GM19193 (cell line): ENCODE results near the gene GEMIN4.

ENCODE experiments used
- POLR2A ChIP-seq: IDR thresholded peaks from 4 replicates; pipeline ENCODE4 v1.6.1; 2011; ENCODE audit not compliant: insufficient read depth, insufficient read length; ENCODE audit errors: extremely low read depth

GEMIN4 gene

DNA sequence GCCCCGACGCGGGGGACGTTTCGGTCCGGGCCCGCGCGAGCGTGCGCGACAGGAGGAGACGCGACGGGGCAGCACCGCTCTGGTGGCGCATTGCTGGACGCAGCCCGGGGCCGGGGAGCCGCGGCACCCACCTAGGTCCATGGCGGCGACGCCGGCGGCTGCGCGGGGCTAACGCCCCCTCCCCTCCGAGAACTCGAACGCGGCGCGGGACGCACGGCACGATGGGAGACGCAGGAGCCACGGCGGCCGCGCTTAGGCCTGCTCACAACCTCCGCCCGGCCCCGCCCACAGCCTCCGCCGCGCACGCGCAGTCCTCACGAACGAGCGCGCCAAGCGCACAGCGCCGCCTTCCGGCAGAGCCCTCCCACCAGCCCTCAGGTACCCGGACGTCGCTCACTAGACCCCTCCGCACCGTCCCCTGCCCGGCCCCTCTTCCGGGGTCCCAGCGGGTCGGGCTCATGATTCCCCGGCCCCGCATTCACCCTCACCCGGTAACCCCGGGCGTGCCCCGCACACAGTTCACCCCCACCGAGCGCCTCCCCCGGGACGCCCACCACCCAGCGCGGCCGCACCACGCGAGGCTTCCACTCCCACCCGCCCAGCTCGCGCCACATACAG lies at the start of gene GEMIN4:
Gene GEMIN4 (minus strand): TSS at position 263 of the 618 bp plus-strand sequence. CDS start 122 bp downstream, at position 141.
- peak; percentile 75 for TF ChIP-seq POLR2A

DNA sequence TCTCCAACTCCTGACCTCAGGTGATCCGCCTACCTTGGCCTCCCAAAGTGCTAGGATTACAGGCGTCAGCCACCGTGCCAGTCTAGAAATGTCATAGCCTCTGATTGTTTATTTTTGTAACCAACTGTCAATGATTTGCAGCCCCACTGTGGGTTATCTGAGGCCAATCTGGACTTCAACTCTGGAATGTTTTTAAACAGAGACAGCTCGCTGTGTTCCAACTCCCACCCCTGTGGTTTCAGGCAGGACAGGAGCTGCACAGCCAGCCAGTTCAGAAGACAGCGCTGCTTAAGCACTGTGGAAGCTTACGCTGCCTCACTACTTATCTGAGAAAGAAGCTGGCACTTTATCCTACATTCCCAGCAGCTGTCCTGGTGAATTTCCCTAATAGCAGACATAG lies 49.6 kb upstream of the GEMIN4 start:
- no peak for TF ChIP-seq POLR2A

DNA sequence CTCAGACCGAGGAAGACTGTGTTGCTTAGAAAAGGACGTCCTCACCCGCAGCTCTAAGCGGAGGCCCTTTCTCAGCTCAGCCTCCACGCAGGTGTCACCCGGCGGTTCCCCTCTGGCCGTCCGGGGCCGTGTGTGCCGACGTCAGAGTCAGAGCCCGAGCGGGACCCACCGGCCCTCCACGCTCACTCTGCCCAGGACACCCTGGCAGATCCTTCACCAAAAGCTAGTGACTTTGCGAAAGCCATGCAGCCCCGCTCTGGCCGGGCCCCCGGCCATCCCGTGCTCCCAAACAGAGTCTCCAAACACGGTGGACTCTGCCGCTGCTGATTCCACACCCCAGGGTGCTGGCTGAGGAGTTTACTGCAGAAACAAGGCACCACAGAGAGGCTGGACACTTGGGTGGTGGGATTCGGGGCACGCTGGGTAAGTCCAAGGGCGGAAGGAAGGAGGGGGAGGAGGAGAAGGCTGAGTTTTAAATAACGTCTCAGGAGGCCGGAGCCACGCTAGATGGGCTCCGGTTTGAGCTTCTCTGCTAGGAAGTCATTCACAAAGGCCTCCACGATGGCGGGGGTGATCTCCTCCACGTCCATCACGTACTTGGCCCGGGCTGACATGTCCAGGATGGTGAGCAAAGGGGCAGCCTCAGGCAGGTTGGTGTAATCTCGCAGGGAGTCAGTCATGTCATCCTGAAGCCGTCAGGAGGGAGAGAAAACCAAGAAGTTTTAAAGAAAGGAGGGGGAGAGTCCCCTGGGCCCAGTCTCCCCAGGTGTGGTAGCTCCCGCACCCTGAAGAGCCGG lies 48.6 kb upstream of the GEMIN4 start:
- no peak for TF ChIP-seq POLR2A

GRCh38 chr17:799261-799660 lies 47.2 kb upstream of the GEMIN4 start:
- TF ChIP-seq POLR2A = no peak

DNA sequence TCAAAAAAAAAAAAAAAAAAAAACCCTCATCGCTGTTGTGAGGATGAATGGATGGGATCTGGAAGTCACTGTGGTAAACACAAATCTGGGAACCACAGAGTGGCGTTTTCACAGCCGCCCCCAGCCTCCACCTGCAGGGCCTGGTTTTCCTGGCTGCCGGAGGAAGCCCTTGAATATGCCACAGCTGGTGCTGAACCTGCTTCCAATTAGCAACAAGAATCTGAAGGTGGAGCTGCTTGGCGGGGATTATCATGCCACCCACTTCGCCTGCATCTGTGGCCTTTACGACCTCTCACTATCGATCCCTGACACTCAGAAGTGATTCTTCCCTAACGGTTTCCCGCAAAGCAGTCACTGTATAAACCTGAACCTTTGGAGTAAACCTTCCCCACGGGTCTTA lies 46.2 kb upstream of the GEMIN4 start:
- TF ChIP-seq POLR2A = no peak

DNA sequence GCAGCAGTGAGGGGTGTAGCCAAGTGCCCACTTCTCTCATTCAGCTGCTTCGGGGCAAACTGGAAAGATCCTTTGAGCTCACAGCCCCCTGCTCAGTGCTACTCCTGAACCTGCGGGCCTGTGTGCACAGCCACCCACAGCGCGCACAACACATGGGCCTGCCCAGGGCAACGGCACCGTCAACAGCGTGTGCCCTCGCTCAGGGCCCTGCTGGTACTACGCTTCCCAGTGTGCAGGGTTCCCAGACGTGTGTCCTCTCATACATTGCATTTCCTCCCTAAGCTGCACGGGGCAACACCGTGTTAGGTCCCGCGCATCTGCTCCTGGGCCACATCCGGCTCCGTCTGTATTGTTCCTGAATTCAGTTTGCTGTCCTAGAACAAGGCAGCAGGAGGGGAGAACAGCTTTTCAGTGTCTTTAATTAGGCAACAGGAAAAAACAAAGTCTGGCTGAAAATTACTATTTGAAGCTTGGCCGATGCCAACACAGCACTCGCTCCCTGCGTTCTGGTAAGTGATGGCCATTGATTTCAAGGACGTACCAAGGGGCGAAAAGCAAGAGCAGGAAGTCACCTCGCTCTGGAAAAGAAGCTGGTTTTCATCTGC lies 45.3 kb upstream of the GEMIN4 start:
- no peak for TF ChIP-seq POLR2A

DNA sequence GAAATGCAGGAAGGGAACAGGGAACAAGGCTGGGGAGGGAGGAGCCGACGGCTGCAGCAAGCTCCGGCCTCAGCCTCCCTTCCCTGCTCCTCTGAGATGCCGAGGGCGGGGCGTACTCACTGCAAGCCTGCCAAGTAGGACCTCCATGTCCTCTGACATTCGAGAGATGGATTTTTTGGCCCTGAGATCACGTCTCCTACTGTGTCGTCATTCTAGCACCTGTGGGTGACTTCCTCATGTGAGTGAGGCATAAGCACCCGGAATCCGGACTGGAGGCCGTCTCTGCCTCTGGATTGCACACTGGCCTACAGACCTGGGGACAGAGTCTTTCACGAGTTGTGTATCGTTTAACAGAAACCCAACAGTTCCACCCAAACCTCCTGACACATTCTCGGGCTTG lies 44.5 kb upstream of the GEMIN4 start:
- no peak for TF ChIP-seq POLR2A

DNA sequence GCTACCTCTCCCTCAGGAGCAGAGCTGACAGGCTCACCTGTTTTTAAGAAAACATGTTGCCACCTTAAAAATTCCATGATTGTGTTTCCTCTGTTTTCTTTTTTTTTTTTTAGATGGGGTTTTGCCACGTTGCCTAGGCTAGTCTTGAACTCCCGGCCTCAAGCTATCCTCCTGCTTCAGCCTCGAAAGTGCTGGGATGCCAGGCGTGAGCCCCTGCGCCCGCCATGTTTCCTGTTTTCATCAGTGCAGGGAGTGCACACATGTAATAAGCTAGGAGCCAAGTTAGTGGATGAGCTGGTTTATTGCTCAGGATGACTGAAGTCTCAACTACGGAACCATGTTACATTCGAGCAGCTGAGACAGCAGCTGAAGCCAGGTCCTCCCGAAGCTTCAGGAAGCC lies 43.7 kb upstream of the GEMIN4 start:
- no peak for TF ChIP-seq POLR2A

- TF ChIP-seq POLR2A = no peak
Observed at GRCh38 chr17:795276-795675, 43.2 kb upstream of the GEMIN4 start.

- TF ChIP-seq POLR2A = no peak
Observed at GRCh38 chr17:794876-795275, 42.8 kb upstream of the GEMIN4 start.

- no peak for TF ChIP-seq POLR2A
Observed at GRCh38 chr17:792277-792676, 40.2 kb upstream of the GEMIN4 start.

- no peak for TF ChIP-seq POLR2A
Observed at GRCh38 chr17:791829-792228, 39.8 kb upstream of the GEMIN4 start.

- no peak for TF ChIP-seq POLR2A
Observed at GRCh38 chr17:789160-789840, 37.2 kb upstream of the GEMIN4 start.

GRCh38 chr17:788551-788950 lies 36.5 kb upstream of the GEMIN4 start:
- TF ChIP-seq POLR2A = no peak

DNA sequence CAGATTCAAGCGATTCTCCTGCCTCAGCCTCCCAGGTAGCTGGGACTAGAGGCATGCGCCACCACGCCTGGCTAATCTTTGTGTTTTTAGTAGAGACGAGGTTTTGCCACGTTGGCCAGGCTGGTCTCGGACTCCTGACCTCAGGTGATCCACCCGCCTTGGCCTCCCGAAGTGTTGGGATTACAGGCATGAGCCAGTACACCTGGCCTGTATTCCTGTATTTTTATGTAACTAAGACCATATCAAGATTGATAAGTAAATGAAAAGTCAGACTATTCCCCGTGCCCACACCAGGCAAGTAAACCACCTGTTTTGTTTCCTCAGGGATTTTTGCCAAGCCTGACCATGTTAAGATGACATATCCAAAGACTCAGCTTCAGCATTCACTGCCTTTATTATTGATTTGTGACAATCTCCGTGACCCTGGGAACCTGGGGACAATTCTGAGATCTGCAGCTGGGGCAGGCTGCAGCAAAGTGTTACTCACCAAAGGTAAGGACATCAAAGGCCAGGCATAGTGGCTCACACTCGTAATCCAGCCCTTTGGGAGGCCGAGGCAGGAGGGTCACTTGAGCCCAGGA lies 35.7 kb upstream of the GEMIN4 start:
- TF ChIP-seq POLR2A = no peak

- no peak for TF ChIP-seq POLR2A
Observed at GRCh38 chr17:784143-784542, 32.1 kb upstream of the GEMIN4 start.
